Stomach smooth muscle (tissue), 2 donors: Measurements from ENCODE around the gene TTC7B.

Experiments used
- H3K27ac ChIP-seq: one replicate; pipeline ENCODE4 v1.7.0; 2013; ENCODE audit warnings: mild to moderate bottlenecking, low read length, inconsistent platforms
- H3K27me3 ChIP-seq, 2 donors: one replicate each; pipeline ENCODE4 v1.7.0; 2013; ENCODE audit warnings: low read length in 2 of 2; ENCODE audit not compliant: insufficient read depth in 2 of 2, control insufficient read depth in 1 of 2
- H3K36me3 ChIP-seq, 2 donors: one replicate each; pipeline ENCODE4 v1.7.0; 2013; ENCODE audit warnings: low read length in 2 of 2; ENCODE audit not compliant: control insufficient read depth in 2 of 2, insufficient read depth in 2 of 2
- H3K4me1 ChIP-seq: one replicate; pipeline ENCODE4 v1.7.0; 2013; ENCODE audit warnings: low read length; ENCODE audit not compliant: control insufficient read depth, insufficient read depth
- H3K4me3 ChIP-seq, 2 donors: one replicate each; pipeline ENCODE4 v1.7.0; 2013; ENCODE audit warnings: low read length in 2 of 2
- H3K9ac ChIP-seq, 2 donors: one replicate each; pipeline ENCODE4 v1.7.0; 2013; ENCODE audit warnings: low read length in 2 of 2, mild to moderate bottlenecking in 1 of 2
- H3K9me3 ChIP-seq, 2 donors: one replicate each; pipeline ENCODE4 v1.7.0; 2013; ENCODE audit warnings: low read length in 2 of 2; ENCODE audit not compliant: control insufficient read depth in 2 of 2
- donor health status: healthy.
- donor health status: Pancreatic carcinoma.

TTC7B gene

GRCh38 chr14:90630171-90630806, 185.9 kb downstream of the TTC7B start:
- Histone ChIP-seq H3K9ac (no peak overlapping the region), H3K27ac (peak overlapping the region; percentile 64)

DNA sequence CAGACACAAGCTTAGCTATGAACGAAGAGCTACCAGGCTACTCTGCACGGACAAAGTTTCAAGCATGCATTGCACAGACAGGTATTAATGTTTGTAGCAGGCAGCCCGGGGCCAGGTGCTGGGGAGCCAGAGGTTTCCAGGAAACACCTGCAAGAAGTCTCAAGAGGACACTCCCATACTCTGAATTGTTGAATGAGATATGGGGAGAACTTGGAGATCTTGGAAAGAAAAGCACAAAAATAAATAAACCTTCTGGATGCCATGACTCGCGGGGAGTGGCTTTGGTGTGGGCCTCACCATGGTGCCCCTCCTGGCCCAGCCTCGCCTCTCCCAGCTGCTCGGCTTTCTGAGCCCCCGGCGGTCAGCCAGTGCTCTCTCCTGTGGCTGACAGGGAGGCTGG, 186.8 kb downstream of the TTC7B start:
- H3K36me3 ChIP-seq = no peaks in the 10 kb centered on the region
- peak overlapping the region; percentile 64 for H3K27ac ChIP-seq
- H3K4me1 ChIP-seq = peaks cover 63% of the 10 kb centered on the region
- no peaks in the 10 kb centered on the region for H3K27me3 ChIP-seq
- H3K4me3 ChIP-seq = peak overlapping the region in 1 of 2 donors; percentile 22
- no peaks in the 10 kb centered on the region for H3K9me3 ChIP-seq
- no peak overlapping the region for H3K9ac ChIP-seq

More at GRCh38 chr14:90630171-90630806, 185.9 kb downstream of the TTC7B start:
- Histone ChIP-seq H3K4me3 (no peak overlapping the region), H3K9me3 (no peaks in the 10 kb centered on the region), H3K4me1 (peaks cover 55% of the 10 kb centered on the region), H3K36me3 (no peaks in the 10 kb centered on the region), H3K27me3 (no peaks in the 10 kb centered on the region)

- Histone ChIP-seq H3K27me3 (no peaks in the 10 kb centered on the region), H3K9ac (peak overlapping the region; percentile 2 to 58), H3K27ac (peak overlapping the region; percentile 87), H3K4me1 (peaks cover 69% of the 10 kb centered on the region), H3K4me3 (no peak overlapping the region), H3K9me3 (no peaks in the 10 kb centered on the region), H3K36me3 (no peaks in the 10 kb centered on the region)
Measured at GRCh38 chr14:90628825-90629224, 187.4 kb downstream of the TTC7B start.

- no peaks in the 10 kb centered on the region for H3K9me3 ChIP-seq
- H3K36me3 ChIP-seq = no peaks in the 10 kb centered on the region
- no peaks in the 10 kb centered on the region for H3K27me3 ChIP-seq
- H3K4me1 ChIP-seq = peaks cover 69% of the 10 kb centered on the region
- H3K9ac ChIP-seq = peak overlapping the region; percentile 2 to 16
- H3K4me3 ChIP-seq = no peak overlapping the region
- H3K27ac ChIP-seq = peak overlapping the region; percentile 87
Measured at GRCh38 chr14:90627478-90627877, 188.8 kb downstream of the TTC7B start.

DNA sequence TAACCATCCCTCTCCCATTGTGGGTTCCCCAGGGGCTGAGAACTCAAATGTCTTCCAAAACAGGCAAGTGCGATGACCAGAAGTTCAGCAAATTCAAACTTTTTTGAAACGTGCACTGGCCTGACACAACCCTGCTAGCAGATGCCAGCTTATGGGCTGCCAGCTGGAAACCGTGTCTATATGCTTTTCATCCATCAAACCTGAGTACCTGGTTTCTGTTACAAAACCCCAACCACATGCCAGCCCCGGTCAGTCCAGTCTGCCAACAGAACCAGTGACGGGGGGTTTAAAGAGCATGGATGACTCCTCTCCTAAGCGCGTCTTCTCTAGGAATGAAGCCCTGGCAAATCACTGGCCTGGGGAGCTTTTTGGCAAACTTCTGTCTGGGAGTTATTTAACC, 189.7 kb downstream of the TTC7B start:
- Histone ChIP-seq H3K9ac (peak overlapping the region; percentile 7 to 51), H3K9me3 (no peaks in the 10 kb centered on the region), H3K4me3 (no peak overlapping the region), H3K27ac (peak overlapping the region; percentile 87), H3K36me3 (no peaks in the 10 kb centered on the region), H3K4me1 (peaks cover 63% of the 10 kb centered on the region), H3K27me3 (no peaks in the 10 kb centered on the region)

GRCh38 chr14:90625445-90625844, 190.8 kb downstream of the TTC7B start:
- Histone ChIP-seq H3K27me3 (no peaks in the 10 kb centered on the region), H3K27ac (peak overlapping the region; percentile 87), H3K9me3 (no peaks in the 10 kb centered on the region), H3K4me3 (peak overlapping the region in 1 of 2 donors; percentile 29), H3K9ac (peak overlapping the region; percentile 34 to 47), H3K36me3 (no peaks in the 10 kb centered on the region), H3K4me1 (peaks cover 62% of the 10 kb centered on the region)

GRCh38 chr14:90624732-90625400, 191.4 kb downstream of the TTC7B start:
- Histone ChIP-seq H3K9ac (peak overlapping the region; percentile 34 to 47), H3K27ac (peak overlapping the region; percentile 87), H3K27me3 (no peaks in the 10 kb centered on the region), H3K36me3 (no peaks in the 10 kb centered on the region), H3K4me1 (peaks cover 57% of the 10 kb centered on the region), H3K4me3 (peak overlapping the region; percentile 29 to 47), H3K9me3 (no peaks in the 10 kb centered on the region)

GRCh38 chr14:90624227-90624626, 192.0 kb downstream of the TTC7B start:
- Histone ChIP-seq H3K27ac (peak overlapping the region; percentile 87), H3K36me3 (no peaks in the 10 kb centered on the region), H3K4me1 (peaks cover 51% of the 10 kb centered on the region), H3K27me3 (no peaks in the 10 kb centered on the region), H3K4me3 (no peak overlapping the region), H3K9ac (peak overlapping the region; percentile 34 to 47), H3K9me3 (no peaks in the 10 kb centered on the region)

DNA sequence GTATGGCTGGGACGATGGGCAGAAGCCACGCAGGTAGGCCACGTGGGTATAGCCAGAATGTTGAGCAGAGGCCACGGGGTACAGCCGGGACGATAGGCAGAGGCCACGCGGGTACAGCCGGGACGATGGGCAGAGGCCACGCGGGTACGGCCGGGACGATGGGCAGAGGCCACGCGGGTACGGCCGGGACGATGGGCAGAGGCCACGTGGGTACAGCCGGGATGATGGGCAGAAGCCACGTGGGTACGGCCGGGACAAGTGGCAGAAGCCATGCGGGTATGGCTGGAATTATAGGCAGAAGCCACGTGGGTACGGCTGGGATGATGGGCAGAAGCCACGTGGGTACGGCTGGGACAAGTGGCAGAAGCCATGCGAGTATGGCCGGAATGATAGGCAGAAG, 195.0 kb downstream of the TTC7B start:
- Histone ChIP-seq H3K27me3 (no peaks in the 10 kb centered on the region), H3K36me3 (peaks cover 4 to 5% of the 10 kb centered on the region in 2 donors), H3K4me3 (no peak overlapping the region), H3K4me1 (peaks cover 24% of the 10 kb centered on the region), H3K9ac (no peak overlapping the region), H3K9me3 (no peaks in the 10 kb centered on the region), H3K27ac (no peak overlapping the region)

GRCh38 chr14:90620568-90621077, 195.6 kb downstream of the TTC7B start:
- H3K27me3 ChIP-seq = no peaks in the 10 kb centered on the region
- H3K36me3 ChIP-seq = peaks cover 4 to 5% of the 10 kb centered on the region in 2 donors
- H3K9ac ChIP-seq = no peak overlapping the region
- H3K9me3 ChIP-seq = no peaks in the 10 kb centered on the region
- peaks cover 23% of the 10 kb centered on the region for H3K4me1 ChIP-seq
- no peak overlapping the region for H3K4me3 ChIP-seq
- H3K27ac ChIP-seq = no peak overlapping the region

DNA sequence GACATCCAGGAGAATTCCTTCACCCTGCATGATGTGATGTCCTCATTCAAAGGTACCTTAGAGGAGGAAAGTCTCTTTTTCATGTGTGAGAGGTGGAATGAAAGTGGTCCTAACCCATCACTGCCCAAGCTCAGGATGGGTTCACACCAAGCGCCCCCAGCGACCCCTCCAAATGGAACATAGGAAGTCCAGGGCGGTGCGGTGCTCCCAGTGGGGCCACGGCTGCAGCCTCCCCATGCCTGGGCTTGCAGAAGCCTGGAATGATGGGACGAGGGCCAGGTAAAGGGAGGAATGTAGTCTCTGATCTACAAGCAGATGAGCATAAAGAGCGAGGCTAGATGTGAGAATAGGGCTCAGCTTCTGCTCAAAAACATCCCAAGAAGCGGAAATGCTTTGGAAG, 196.3 kb downstream of the TTC7B start:
- H3K36me3 ChIP-seq = peaks cover 4 to 5% of the 10 kb centered on the region in 2 donors
- H3K4me1 ChIP-seq = peaks cover 23% of the 10 kb centered on the region
- H3K27me3 ChIP-seq = no peaks in the 10 kb centered on the region
- no peaks in the 10 kb centered on the region for H3K9me3 ChIP-seq
- H3K4me3 ChIP-seq = no peak overlapping the region
- H3K9ac ChIP-seq = no peak overlapping the region
- no peak overlapping the region for H3K27ac ChIP-seq
